GM12872 (cell line): Measurements from ENCODE around the gene B3GALT5.

Experiments
- CTCF ChIP-seq: IDR thresholded peaks from 3 replicates; pipeline ENCODE4 v1.5.1; 2011; ENCODE audit warnings: low read depth, mild to moderate bottlenecking, low read length, moderate library complexity; ENCODE audit not compliant: insufficient read depth

The B3GALT5 gene

GRCh38 chr21:39631842-39632562 lies 19.3 kb downstream of the B3GALT5 start:
- no peak for TF ChIP-seq CTCF

- TF ChIP-seq CTCF = no peak
These were observed 20.2 kb downstream of the B3GALT5 start for GRCh38 chr21:39632796-39633442.

GRCh38 chr21:39633770-39634181 lies 21.0 kb downstream of the B3GALT5 start:
- TF ChIP-seq CTCF = no peak

- no peak for TF ChIP-seq CTCF
These were observed 21.8 kb downstream of the B3GALT5 start for GRCh38 chr21:39634507-39634906.

- no peak for TF ChIP-seq CTCF
These were observed 24.6 kb downstream of the B3GALT5 start for GRCh38 chr21:39637197-39637970.

GRCh38 chr21:39637971-39638240 lies 25.2 kb downstream of the B3GALT5 start:
- TF ChIP-seq CTCF = no peak

GRCh38 chr21:39638281-39638680 lies 25.5 kb downstream of the B3GALT5 start:
- no peak for TF ChIP-seq CTCF
